ENCODE data around the gene UXS1.

The UXS1 gene

GRCh38 chr2:106108351-106108750, 85.8 kb downstream of the UXS1 start:
- DNase-seq (ENCODE audit: low read depth), result no peak

DNA sequence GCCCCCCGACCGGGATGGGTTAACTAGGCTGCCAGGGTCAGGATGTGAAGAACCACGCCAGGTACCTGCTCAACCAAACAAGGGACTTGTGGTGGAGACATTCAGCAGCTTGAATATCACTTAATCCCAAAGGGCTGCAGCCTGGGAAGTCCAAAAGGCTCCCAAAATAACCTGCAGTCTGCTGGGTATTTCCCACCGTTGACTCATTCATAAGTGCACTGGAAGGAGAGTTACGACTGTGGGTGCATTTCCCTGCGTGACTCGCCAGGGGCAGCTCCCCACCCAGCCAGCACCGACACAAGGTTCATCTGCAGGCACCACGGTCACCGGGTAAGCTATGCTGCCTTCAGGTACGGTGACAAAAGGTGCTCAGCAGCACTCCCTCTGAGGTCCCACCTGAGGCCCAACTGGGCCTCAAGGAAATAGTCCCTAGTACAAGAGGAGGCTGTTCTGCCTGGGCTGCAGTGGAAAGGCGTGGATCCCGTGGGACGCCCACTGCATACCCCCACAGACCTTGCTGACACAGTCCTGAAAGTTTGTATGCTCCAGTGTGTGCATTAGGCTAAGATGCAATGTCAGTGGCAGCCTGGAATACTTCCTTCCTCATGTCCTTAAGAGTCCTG, 86.5 kb downstream of the UXS1 start:
- DNase-seq (ENCODE audit: low read depth), result peak; percentile 28

GRCh38 chr2:106106622-106107508, 87.2 kb downstream of the UXS1 start:
- no peak for DNase-seq (ENCODE audit: low read depth)

GRCh38 chr2:106105151-106105922, 88.8 kb downstream of the UXS1 start:
- DNase-seq (ENCODE audit: low read depth), result no peak

DNA sequence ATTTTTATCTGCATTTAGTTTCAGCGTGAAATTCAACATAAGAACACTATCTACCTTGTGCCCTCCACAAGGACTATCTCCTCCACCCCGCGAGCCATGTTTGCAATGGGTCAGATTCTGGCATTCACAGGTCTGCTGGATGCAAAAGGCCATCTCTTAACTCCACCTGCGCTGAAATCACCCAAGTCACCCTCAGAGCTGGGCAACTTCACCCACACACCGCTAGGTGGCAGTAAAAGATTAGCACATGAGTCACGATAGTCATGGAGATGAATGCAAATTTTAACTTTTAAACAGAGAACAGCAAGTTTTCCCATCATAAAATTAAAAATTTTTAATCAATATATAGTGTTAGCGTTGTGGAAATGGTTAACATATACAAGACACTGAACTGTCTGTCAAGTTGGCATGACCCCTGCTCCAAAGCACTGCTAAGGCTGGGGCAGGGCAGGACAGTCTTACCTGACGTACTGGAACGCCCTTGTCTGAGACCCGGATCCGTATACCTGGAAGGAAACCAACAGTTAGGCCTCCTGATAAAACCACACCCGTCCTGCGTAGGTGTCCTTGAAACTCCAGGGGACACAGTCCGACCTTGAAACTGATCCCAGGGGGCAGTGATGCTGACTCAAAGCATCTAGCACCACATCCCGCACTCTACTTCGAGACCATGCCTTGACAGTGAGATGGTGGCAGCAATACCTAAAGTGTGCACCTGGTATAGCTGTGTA, 89.6 kb downstream of the UXS1 start:
- peak; percentile 42 for DNase-seq (ENCODE audit: low read depth)

DNA sequence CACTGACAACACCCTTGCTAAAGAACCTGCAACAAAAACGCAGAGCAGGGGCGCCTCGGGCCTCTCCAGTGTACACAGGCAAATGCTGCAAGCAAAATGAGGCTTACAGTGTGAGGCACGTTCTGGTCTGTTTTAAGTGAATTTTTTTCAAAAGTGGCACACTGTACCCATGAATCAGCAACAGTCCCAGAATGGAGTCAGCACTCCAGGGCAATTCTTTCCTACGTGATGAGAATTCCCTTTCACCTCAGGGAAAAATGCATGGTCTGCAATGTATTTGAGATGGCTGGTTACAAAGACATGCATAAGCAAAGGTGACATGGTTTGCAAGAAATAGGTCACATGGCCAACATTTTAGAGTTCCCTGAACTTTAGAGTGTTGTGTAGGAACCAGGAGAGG, 94.4 kb downstream of the UXS1 start:
- no peak for DNase-seq (ENCODE audit: low read depth)

DNA sequence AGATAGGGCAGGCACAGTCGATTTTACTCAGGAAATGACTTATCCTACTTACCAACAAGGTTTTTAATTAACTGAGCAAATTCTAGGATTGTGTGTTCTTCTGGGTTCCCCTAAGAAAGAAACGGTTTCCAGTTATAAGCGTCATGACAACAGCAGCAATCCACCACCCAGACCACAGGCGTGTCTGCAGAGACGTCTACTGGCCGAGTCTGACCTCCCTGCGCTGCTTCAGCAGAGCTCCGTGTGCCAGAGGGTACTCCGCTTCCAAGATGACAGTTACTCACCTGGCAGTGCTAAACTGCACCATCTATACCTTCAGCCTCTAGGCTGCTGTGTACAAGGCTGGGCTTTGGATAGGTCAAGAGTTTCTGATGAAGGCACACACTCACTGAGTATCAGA, 95.4 kb downstream of the UXS1 start:
- DNase-seq (ENCODE audit: low read depth), result no peak

GRCh38 chr2:106098081-106098480, 96.0 kb downstream of the UXS1 start:
- DNase-seq (ENCODE audit: low read depth), result no peak

GRCh38 chr2:106097038-106098000, 96.8 kb downstream of the UXS1 start:
- no peak for DNase-seq (ENCODE audit: low read depth)

DNA sequence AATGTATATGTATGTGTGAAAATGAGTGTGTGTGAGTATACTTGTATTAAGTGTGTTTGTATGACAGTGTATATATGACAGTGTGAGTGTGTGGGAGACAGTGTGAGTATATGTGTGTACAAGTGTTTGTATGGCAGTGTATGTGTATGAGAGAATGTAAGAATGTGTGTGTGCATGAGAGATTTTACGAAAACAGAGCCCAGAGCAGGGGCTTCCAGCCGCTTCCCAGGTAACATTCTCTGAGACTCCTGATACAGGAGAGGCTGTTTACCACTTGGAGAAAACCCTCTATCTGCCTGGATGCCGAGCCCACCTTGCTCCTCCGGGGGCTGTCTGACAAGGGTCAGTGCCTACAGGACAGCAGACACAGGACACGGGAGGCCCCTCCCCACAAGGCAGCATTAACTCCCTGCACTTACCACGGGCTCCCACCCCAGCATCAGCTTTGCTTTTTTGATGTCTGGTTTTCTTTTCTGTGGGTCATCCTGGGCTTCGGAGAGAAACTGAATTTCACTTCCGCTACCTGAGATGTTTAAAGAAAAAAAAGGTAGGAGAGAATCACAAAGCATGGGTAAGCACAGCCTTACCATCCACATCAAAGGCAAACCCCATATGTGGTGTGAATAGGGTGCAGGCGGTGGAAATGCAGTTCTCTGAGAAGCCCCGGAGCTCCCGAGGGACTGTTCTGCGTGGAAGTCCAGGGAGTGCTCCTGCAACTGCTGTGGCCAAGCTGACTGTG, 97.6 kb downstream of the UXS1 start:
- DNase-seq (ENCODE audit: low read depth), result no peak

- DNase-seq (ENCODE audit: low read depth), result peak; percentile 81
Measured at GRCh38 chr2:106095478-106096298, 98.4 kb downstream of the UXS1 start.

DNA sequence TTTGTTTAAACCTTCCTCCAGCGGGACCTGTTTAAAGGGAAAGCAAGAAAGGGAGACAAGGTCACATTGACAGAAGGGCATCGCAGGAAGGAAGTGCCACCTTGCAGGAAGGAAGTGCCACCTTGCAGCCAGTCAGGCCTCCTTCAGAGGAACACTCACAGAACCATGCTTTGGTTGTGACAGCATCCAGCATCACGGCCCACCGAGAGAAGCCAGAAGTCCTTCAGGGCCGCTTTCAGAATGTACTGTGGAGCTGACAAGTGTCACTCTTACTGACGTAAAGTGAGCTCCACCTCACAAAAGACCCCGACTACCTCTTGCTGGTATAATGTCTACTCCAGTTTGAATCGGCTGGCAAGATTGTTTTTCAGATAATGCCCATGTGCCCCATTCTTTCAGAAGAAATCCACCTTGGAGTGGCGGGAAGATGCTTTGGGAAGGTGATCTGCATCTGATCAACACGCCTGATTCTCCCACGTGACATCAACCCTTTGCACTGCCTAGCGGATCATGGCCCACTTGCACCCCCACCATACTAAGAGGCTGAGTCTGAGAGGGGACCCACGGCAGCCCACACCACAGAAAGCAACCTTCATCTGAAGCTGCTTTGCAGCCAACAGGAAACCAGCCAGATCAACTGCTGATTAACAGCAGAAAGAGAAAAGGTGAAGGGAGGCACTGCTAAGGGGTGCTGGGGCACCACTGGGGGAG, 99.8 kb downstream of the UXS1 start:
- DNase-seq (ENCODE audit: low read depth), result peak; percentile 58

DNA sequence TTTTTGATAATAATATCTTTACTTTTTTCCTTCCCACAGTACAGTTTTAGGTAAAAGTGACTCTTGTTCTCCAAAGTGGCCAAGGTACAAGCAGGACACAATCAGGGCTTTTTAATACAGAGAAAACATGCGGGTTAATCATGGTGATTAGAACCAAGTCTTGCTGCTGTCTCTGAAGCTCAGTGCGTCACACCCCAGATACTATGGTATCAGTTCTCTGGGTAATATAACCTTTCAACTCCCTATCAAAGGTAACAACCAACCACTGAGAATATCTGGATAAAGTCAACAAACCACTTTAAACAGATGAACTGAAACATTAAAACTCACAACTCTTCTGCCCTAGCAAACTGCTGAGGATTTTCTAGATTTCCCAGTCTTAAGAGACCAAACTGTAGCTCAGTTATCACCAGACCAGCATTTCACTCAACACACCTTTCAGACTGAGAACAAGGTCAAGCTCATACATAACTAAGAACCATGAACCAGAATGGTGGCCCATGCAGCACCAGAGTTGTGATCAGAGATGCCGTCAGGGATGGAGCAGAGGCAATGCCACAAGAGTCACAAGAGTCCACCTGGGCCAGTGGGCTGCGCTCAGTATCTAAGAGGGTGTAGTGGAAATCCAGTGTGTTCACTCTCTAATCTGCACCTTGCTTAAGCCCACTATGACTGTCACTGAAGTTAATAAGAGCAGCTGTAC, 103.0 kb downstream of the UXS1 start:
- DNase-seq (ENCODE audit: low read depth), result no peak

DNA sequence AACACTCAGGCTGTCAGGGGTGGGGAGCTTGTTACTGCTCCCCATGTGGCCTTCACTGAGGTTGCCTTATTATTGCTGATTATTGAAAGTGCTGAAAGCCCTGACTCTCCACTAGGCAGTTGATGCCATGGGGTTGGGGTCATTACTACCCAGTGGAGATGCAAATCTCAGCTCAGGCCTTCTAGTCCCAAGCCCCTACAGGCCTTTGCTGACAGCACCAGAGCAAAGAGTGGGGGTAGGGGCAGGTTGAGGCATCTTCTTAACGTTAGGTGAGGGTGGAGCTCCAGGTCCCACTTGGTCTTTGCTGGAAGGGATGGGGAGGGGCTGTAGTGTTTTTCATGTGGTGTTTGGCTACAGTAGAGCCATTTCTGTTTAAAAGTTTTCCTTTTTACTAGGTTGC, 104.5 kb downstream of the UXS1 start:
- DNase-seq (ENCODE audit: low read depth), result no peak

DNA sequence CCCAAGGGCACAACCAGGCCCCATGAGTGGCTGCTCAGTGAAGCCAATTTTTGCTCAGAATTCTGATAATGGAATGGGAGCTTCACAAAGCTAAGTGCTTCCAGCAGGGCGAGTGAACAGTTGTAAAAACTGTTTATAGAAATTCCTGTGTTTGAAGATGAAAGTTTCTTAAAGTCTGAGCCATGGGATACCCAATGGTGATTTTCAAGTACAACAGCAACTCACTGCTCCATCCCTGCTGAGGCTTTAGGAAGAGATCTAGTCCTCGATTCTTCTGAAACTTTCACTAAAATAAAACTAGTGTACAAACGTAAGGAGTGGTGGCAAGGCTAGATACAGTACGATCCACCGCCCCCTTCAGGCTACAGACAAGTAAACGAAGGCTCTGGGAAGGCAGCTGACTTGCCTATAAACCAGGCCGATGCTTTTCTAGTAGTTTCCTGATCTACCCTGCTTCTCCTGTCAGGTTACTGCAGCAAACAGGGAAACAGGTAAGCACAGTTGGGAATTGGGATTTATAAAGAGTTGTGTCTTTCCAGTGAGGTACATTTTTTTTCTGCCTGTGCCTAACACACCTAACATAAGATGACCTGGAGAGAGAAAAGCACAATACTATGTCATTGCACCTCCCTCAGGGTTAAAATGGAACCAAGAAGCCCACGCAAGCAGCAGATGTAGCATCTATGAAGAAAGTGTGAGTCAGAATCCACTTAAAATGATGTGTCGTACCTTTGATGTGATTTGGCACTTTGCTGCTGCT, 108.7 kb downstream of the UXS1 start:
- no peak for DNase-seq (ENCODE audit: low read depth)

DNA sequence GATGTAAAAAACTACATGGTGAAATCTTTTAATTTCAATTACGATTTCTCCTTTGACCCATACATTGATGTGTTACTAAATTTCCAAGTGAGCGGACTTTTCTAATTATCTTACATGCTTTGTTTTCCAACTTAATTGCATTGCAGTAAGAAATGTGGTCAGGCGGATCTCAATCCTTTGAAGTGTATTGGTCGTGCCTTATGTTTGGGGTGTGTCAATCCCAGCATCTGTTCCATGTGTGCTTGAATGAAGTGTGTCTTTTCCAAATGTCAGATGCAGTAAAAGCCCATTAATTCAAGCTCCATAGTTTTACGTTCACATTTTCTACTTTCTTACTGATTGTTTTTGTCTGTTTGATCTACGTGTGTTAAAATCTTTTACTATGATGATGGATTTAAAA, 113.1 kb downstream of the UXS1 start:
- DNase-seq (ENCODE audit: low read depth), result no peak

DNA sequence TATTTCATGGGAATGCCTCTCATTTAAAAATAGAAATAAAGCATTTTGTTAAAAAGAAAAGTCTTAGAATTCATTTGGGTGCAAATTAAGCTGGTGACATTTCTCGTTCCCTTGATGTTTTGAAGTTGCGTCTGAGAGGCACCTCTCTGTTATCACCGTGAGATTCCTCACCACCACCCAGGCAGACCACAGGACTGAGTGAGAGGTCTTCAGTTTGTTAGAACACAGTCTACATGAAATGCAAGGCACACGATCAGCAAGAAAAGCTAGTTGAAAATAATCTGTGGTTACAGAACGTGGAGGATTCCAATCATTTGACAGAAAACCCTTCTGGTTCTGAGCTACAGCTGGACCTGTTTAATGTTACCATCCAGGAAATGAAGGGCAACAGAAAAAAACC, 116.0 kb downstream of the UXS1 start:
- no peak for DNase-seq (ENCODE audit: low read depth)
